ENCODE data around the gene S100A5. TPM values are rescaled to one million over a fixed set of nuclear protein-coding genes. Genes with fewer than 3 reads are reported as not detected.
"Not testable (repeated sequence)": the region's sequence is repeated elsewhere in the genome, so short reads cannot be mapped to it uniquely, and the experiment has no call there.

The S100A5 gene
- total RNA-seq, 1 donor from 2014 or later = 0.47 TPM

DNA sequence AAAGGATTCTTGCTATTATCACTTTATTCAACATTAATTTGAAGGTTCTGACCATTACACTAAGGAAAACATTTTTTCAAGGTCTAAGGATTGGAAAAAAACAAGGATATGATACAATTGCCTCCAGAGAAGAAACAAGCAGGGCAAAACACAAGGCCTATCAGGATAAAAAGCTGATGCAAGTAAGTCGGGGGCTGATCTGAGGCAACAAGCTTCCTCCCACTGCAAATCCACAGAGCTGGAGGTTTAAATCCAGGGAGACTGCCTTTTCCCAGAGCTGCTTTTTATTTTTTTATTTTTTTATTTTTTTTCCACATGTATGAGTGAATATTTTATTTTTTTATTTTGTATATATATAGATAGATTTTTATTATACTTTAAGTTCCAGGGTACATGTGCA is 44.3 kb upstream of the S100A5 start:
- H3K27me3 Mint-ChIP-seq (ENCODE audit: low read depth) = no peaks in the 10 kb centered on the region
- DNase-seq (ENCODE audit: low spot score) = no peak
- no peak for TF ChIP-seq CTCF (IDR thresholded peaks at IDR 0.05)
- H3K27ac Mint-ChIP-seq (ENCODE audit: unreplicated experiment) = no peak overlapping the region
- H3K36me3 Mint-ChIP-seq (ENCODE audit: low read depth) = no peaks in the 10 kb centered on the region
- no peak overlapping the region for H3K4me3 Mint-ChIP-seq (ENCODE audit: unreplicated experiment)
- peaks cover 11% of the 10 kb centered on the region for H3K4me1 Mint-ChIP-seq (ENCODE audit: low read depth)
- H3K9me3 Mint-ChIP-seq (ENCODE audit: low read depth) = no peaks in the 10 kb centered on the region

- Mint-ChIP-seq H3K4me3 (ENCODE audit: unreplicated experiment) (no peak overlapping the region), H3K4me1 (ENCODE audit: low read depth) (peaks cover 11% of the 10 kb centered on the region), H3K36me3 (ENCODE audit: low read depth) (no peaks in the 10 kb centered on the region), H3K27me3 (ENCODE audit: low read depth) (no peaks in the 10 kb centered on the region), H3K9me3 (ENCODE audit: low read depth) (no peaks in the 10 kb centered on the region), H3K27ac (ENCODE audit: unreplicated experiment) (no peak overlapping the region)
- no peak for DNase-seq (ENCODE audit: low spot score)
- no peak for TF ChIP-seq CTCF (IDR thresholded peaks at IDR 0.05)
Measured at GRCh38 chr1:153583976-153584375, 43.2 kb upstream of the S100A5 start.

GRCh38 chr1:153583514-153583913 is 42.8 kb upstream of the S100A5 start:
- not testable (repeated sequence) for H3K27me3 Mint-ChIP-seq (ENCODE audit: low read depth); H3K4me3 Mint-ChIP-seq (ENCODE audit: unreplicated experiment); H3K27ac Mint-ChIP-seq (ENCODE audit: unreplicated experiment); H3K36me3 Mint-ChIP-seq (ENCODE audit: low read depth); DNase-seq (ENCODE audit: low spot score); H3K9me3 Mint-ChIP-seq (ENCODE audit: low read depth)
- peaks cover 15% of the 10 kb centered on the region for H3K4me1 Mint-ChIP-seq (ENCODE audit: low read depth)

DNA sequence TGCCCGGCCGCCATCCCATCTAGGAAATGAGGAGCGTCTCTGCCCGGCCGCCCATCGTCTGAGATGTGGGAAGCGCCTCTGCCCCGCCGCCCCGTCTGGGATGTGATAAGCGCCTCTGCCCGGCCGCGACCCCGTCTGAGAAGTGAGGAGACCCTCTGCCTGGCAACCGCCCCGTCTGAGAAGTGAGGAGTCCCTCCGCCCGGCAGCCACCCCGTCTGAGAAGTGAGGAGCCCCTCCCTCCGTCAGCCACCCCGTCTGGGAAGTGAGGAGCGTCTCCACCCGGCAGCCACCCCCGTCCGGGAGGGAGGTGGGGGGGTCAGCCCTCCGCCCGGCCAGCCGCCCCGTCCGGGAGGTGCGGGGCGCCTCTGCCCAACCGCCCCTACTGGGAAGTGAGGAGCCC is 42.1 kb upstream of the S100A5 start:
- H3K27ac Mint-ChIP-seq (ENCODE audit: unreplicated experiment); DNase-seq (ENCODE audit: low spot score); H3K36me3 Mint-ChIP-seq (ENCODE audit: low read depth); H3K9me3 Mint-ChIP-seq (ENCODE audit: low read depth); H3K27me3 Mint-ChIP-seq (ENCODE audit: low read depth); H3K4me3 Mint-ChIP-seq (ENCODE audit: unreplicated experiment): not testable (repeated sequence)
- H3K4me1 Mint-ChIP-seq (ENCODE audit: low read depth) = peaks cover 21% of the 10 kb centered on the region

- Mint-ChIP-seq H3K9me3 (ENCODE audit: low read depth) (no peaks in the 10 kb centered on the region), H3K27me3 (ENCODE audit: low read depth) (no peaks in the 10 kb centered on the region), H3K4me3 (ENCODE audit: unreplicated experiment) (no peak overlapping the region), H3K27ac (ENCODE audit: unreplicated experiment) (no peak overlapping the region), H3K4me1 (ENCODE audit: low read depth) (peaks cover 14% of the 10 kb centered on the region), H3K36me3 (ENCODE audit: low read depth) (no peaks in the 10 kb centered on the region)
- DNase-seq (ENCODE audit: low spot score) = no peak
- no peak for TF ChIP-seq CTCF (IDR thresholded peaks at IDR 0.05)
Measured at GRCh38 chr1:153578936-153579335, 38.2 kb upstream of the S100A5 start.

GRCh38 chr1:153578490-153578889 is 37.8 kb upstream of the S100A5 start:
- no peaks in the 10 kb centered on the region for H3K27me3 Mint-ChIP-seq (ENCODE audit: low read depth)
- no peak overlapping the region for H3K27ac Mint-ChIP-seq (ENCODE audit: unreplicated experiment)
- no peak overlapping the region for H3K4me3 Mint-ChIP-seq (ENCODE audit: unreplicated experiment)
- no peak for DNase-seq (ENCODE audit: low spot score)
- H3K9me3 Mint-ChIP-seq (ENCODE audit: low read depth) = no peaks in the 10 kb centered on the region
- no peaks in the 10 kb centered on the region for H3K36me3 Mint-ChIP-seq (ENCODE audit: low read depth)
- no peak for TF ChIP-seq CTCF (IDR thresholded peaks at IDR 0.05)
- peaks cover 14% of the 10 kb centered on the region for H3K4me1 Mint-ChIP-seq (ENCODE audit: low read depth)

All from chondrocyte (in vitro differentiated cells).